ENCODE measurements around the gene TRIM25.

TRIM25 gene

DNA sequence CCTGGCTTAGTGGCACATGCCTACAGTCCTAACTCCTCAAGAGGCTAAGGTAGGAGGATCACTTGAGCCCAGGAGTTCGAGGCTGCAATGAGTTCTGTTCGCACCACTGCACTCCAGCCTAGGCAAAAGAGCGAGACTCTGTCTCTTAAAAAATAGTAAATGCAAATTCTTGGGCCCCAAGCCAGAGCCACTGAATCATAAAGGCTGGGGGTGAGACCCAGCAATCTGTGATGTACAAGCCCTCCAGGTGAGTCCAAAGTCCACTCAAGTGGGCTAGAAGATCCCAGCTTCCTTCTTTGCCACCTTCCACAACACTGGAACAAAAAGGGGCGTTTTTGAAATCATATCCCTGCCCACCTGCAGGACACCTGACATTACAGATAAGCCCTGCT lies 16.9 kb downstream of the TRIM25 start:
- no peak overlapping the region for H3K4me3 Mint-ChIP-seq
- DNase-seq (no peak), ATAC-seq (replicated peaks) (no peak)
- no peaks in the 10 kb centered on the region for H3K27me3 Mint-ChIP-seq
- peak overlapping the region in 1 of 2 donors; percentile 83 for H3K27ac Mint-ChIP-seq
- H3K36me3 Mint-ChIP-seq (ENCODE audit: insufficient read depth), result peaks cover 56% of the 10 kb centered on the region
- no peaks in the 10 kb centered on the region for H3K9me3 Mint-ChIP-seq
- peaks cover 0 to 19% of the 10 kb centered on the region in 2 donors for H3K4me1 Mint-ChIP-seq (ENCODE audit: low read depth in 2 of 2)

DNA sequence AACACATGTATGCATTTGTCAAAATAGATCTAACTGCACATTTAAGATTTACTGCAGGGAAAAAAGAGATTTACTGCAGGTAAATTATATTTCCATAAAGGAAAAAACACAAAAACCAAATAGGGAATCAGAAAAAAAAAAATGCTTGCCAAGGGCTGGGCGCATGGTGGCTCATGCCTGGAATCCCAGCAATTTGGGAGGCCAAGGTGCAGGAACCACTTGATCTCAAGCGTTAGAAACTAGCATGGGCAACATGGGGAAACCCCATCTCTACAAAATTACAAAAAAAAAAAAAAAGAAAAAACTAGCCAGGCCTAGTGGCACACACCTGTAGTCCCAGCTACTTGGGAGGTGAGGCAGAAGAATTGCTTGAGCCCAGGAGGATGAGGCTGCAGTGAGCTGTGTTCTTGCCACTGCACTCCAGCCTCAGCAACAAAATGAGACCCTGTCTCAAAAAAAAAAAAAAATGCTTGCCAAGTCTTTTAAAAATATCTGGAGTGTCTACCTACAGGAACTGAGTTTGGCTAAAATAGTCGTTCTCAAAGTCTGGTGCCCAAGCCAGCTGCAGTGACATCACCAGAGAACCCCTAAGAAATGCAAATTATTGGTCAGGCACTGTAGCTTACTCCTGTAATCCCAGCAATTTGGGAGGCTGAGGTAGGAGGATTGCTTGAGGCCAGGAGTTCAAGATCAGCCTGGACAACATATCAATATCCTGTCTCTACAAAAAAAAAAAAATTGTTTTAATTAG lies 17.5 kb downstream of the TRIM25 start:
- Mint-ChIP-seq H3K27ac (peak overlapping the region in 1 of 2 donors; percentile 83), H3K36me3 (ENCODE audit: insufficient read depth) (peaks cover 50% of the 10 kb centered on the region), H3K4me1 (ENCODE audit: low read depth in 2 of 2) (peaks cover 0 to 15% of the 10 kb centered on the region in 2 donors), H3K27me3 (no peaks in the 10 kb centered on the region), H3K9me3 (no peaks in the 10 kb centered on the region), H3K4me3 (no peak overlapping the region)
- no peak for ATAC-seq (replicated peaks)
- no peak for DNase-seq

DNA sequence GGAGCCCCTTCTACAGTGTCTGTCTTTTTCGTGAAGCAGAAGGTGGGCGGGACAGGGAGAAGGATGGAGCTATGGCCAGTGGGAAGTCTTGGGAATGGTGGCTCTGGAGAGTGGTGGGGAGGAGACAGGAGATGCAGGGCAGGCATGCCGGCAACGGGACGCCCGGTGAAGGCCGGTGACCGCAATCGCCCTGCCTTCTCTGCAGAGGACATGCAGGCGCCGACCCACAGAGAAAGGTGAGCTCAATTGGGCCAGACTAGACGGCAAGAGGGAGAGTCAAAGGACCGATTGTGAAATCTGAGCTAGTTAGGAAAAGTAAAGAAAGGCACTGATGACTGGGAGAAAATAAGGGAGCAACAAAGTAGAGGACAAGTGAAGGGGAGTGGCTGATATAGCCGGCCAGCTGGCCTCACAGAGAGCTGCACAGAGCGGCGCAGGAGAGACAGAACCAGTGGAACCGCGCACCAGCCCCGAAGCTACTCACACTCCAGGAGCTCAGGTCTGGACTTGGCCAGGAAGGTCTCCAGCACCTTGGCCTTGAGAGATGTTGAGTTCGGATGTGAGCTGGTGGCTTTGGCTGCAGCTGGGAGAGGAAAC lies 18.9 kb downstream of the TRIM25 start:
- H3K36me3 Mint-ChIP-seq (ENCODE audit: insufficient read depth), result peaks cover 46% of the 10 kb centered on the region
- peaks cover 0 to 10% of the 10 kb centered on the region in 2 donors for H3K4me1 Mint-ChIP-seq (ENCODE audit: low read depth in 2 of 2)
- ATAC-seq (replicated peaks) (no peak), DNase-seq (no peak)
- H3K27ac Mint-ChIP-seq, result peak overlapping the region in 1 of 2 donors; percentile 64
- H3K4me3 Mint-ChIP-seq, result no peak overlapping the region
- H3K27me3 Mint-ChIP-seq, result no peaks in the 10 kb centered on the region
- H3K9me3 Mint-ChIP-seq, result no peaks in the 10 kb centered on the region

DNA sequence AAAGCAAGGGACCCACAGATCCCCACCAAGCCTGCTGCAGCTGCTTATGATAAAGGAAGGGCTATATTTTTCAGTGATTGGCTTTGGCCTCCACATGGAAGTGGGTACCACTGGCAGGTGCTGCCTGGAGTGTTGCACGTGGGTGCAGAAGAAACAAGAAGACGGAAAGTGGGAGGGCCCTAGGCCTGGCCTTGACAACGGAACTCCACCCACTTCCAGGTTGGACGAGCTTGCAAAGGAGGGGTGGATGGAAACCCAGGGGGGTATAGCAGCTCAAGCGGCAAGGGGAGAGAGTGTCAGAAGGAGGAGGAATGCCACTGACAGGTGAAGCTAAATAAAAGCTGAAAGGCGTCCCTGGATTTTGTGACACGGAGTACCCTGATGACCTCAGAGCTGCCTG lies 20.3 kb downstream of the TRIM25 start:
- peaks cover 0 to 9% of the 10 kb centered on the region in 2 donors for H3K4me1 Mint-ChIP-seq (ENCODE audit: low read depth in 2 of 2)
- H3K4me3 Mint-ChIP-seq, result no peak overlapping the region
- H3K27me3 Mint-ChIP-seq, result no peaks in the 10 kb centered on the region
- no peak overlapping the region for H3K27ac Mint-ChIP-seq
- H3K36me3 Mint-ChIP-seq (ENCODE audit: insufficient read depth), result peaks cover 32% of the 10 kb centered on the region
- ATAC-seq (replicated peaks), result no peak
- H3K9me3 Mint-ChIP-seq, result no peaks in the 10 kb centered on the region
- DNase-seq, result no peak

DNA sequence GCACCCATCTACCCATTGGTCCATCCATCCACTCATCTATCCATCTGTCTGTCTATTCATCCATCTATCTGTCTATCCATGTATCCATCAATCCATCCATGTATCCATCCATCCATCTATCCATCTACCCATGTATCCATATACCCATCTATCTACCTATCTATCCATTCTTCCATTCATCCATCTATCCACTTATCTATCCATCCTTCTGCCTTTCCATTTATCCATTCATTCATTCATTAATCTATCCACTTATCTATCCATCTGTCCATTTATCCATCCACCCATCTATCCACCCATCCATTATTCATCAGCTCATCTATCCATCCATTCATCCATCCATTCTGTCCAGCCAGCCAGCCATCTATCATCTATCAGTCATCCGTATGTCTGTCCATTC lies 21.5 kb downstream of the TRIM25 start:
- DNase-seq (no peak), ATAC-seq (replicated peaks) (no peak)
- peaks cover 28% of the 10 kb centered on the region for H3K36me3 Mint-ChIP-seq (ENCODE audit: insufficient read depth)
- H3K27ac Mint-ChIP-seq, result no peak overlapping the region
- H3K4me1 Mint-ChIP-seq (ENCODE audit: low read depth in 2 of 2), result peaks cover 0 to 2% of the 10 kb centered on the region in 2 donors
- no peaks in the 10 kb centered on the region for H3K9me3 Mint-ChIP-seq
- H3K4me3 Mint-ChIP-seq, result no peak overlapping the region
- H3K27me3 Mint-ChIP-seq, result no peaks in the 10 kb centered on the region

DNA sequence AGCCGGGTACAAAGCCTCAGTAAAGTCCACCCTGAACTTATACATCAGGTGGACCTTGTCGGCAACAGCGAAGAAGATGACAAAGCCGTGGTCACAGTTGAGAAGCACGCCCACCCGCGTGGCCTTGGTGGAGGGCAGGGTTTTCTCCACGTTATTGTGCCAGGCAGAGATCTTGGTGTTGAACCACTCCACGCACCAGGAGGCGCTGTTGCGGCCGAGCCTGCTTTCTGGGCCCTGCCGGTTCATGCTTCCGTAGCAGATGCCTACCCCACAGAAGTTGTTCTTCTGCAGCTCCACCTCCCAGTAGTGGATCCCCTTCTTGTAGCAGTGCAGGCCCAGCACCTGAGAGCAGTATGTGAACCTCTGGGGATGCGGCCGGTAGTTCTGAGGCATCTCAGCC lies 22.1 kb downstream of the TRIM25 start:
- no peaks in the 10 kb centered on the region for H3K4me1 Mint-ChIP-seq (ENCODE audit: low read depth in 2 of 2)
- ATAC-seq (replicated peaks), result peak; percentile 51
- peak; percentile 40 to 44 (median 42) for DNase-seq
- H3K27me3 Mint-ChIP-seq, result no peaks in the 10 kb centered on the region
- H3K9me3 Mint-ChIP-seq, result no peaks in the 10 kb centered on the region
- H3K4me3 Mint-ChIP-seq, result no peak overlapping the region
- peaks cover 26% of the 10 kb centered on the region for H3K36me3 Mint-ChIP-seq (ENCODE audit: insufficient read depth)
- H3K27ac Mint-ChIP-seq, result no peak overlapping the region

DNA sequence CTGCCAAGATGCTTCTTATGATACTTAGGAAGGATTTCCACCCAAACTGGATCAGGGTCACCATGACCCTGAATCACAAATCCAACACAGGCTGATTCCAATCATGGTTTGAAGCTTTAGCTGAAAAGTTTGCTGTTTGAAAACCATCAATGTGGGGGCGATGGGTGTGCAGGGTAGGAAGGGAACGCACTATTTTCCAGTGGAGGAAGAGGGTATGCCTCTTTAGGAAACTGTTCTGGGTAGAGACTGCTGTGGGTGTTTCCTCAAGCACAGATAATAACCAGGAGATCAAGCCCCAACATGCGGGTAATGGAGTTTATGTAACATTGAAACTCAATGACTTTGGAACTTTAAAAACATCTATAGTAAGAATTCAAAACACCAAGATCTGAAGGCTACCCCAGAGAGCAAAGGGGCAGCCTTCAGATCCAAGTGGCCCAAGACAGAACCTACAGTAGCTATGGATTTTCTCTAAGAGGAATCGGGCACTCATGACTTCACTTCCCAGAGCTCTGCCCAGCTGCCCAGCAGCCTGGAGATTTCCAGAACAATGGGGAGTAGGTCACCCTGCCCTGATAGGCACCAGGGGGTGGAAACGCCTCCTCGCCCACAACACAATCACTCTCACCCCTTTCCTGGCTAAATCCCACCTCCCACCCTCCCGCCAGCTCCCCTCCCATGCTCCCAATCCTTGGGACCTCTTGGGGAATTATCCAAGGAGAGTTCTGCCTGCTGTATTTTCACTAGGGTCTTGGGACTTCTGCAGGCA lies 22.8 kb downstream of the TRIM25 start:
- no peak for DNase-seq
- H3K27ac Mint-ChIP-seq, result no peak overlapping the region
- peaks cover 23% of the 10 kb centered on the region for H3K36me3 Mint-ChIP-seq (ENCODE audit: insufficient read depth)
- no peaks in the 10 kb centered on the region for H3K27me3 Mint-ChIP-seq
- no peak for ATAC-seq (replicated peaks)
- no peaks in the 10 kb centered on the region for H3K9me3 Mint-ChIP-seq
- no peak overlapping the region for H3K4me3 Mint-ChIP-seq
- H3K4me1 Mint-ChIP-seq (ENCODE audit: low read depth in 2 of 2), result no peaks in the 10 kb centered on the region

DNA sequence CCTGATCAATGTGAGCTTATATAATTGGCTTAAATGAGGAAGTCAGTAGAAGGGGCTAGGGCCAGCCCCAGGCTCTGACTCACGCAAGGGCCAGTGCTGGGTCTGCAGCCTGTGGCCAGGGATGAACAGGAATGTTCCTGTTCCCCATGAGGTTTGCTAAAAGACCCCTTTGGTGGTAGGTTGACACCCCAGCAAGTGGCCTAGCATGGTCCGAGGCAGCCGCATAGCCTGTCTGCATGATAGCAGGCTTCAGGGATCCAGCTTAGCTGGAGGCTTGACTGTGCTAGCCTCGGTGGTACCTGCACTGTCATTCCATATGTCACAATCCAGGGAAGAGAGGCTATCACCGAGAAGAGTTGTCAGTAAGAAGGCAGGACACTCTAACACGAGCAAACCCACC lies 23.5 kb downstream of the TRIM25 start:
- no peak for DNase-seq
- H3K27me3 Mint-ChIP-seq, result no peaks in the 10 kb centered on the region
- H3K27ac Mint-ChIP-seq, result no peak overlapping the region
- peaks cover 24% of the 10 kb centered on the region for H3K36me3 Mint-ChIP-seq (ENCODE audit: insufficient read depth)
- ATAC-seq (replicated peaks), result no peak
- no peaks in the 10 kb centered on the region for H3K4me1 Mint-ChIP-seq (ENCODE audit: low read depth in 2 of 2)
- no peak overlapping the region for H3K4me3 Mint-ChIP-seq
- H3K9me3 Mint-ChIP-seq, result no peaks in the 10 kb centered on the region

DNA sequence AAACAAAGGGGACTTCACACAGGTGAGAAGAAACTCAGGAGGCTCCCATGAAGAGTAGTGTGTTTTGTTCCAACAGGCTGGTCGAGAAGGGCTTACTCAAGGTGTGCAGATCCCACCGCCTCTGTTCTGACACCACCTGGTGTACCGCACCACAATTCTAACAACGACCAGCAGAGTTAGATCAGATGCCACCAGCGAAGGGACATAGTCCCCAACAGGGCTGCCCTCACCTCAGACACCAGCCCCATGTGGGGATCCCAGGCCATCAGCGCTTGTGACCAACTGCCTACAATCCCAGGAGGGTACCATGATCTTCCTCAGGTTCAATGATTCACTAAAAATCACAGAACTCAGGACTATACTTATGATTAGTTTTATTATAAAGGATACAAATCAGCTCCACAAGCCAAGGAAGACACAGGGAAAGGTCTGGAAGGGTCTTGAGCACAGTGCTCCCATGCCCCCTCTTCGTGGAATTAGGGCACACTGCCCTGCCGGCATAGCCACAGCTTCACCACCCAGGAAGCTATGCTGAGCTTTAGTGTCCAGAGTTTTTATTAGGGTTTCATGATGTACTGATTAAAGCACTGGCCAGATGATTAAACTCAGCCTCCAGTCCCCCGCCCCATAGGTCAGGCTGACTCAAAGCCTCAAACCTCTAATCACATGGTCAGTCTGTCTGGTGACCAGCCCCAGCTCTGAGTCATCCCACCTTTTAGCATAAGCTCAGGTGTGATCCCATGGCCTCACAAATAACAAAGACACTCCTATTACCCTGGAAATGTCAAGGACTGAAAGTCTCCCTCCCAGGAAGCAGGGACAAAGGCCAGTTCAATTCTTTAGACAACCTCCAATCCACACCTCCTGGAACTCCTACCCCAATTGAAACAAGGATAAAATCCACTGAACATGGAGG lies 26.0 kb downstream of the TRIM25 start:
- no peaks in the 10 kb centered on the region for H3K27me3 Mint-ChIP-seq
- no peak overlapping the region for H3K4me3 Mint-ChIP-seq
- H3K4me1 Mint-ChIP-seq (ENCODE audit: low read depth in 2 of 2), result no peaks in the 10 kb centered on the region
- ATAC-seq (replicated peaks) (no peak), DNase-seq (no peak)
- H3K27ac Mint-ChIP-seq, result no peak overlapping the region
- H3K9me3 Mint-ChIP-seq, result no peaks in the 10 kb centered on the region
- peaks cover 12% of the 10 kb centered on the region for H3K36me3 Mint-ChIP-seq (ENCODE audit: insufficient read depth)

DNA sequence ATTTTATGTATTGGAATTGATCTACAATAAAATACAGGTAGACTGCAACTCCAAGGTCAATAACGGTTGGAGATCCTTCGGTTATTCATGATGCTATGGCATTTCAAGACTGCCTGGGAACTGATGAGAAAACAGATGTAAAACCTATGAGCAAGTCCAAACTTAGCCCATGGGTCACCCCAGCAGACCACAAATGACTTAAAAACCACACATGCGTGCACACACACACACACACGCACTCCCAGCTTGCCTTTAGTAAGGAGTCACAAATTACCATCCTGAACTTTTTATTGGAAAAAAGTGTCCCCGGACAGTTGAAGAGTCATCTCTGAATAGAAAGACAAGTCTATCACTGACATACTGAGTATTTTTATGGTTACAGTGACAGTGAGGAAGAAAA lies 26.7 kb downstream of the TRIM25 start:
- ATAC-seq (replicated peaks) (no peak), DNase-seq (no peak)
- Mint-ChIP-seq H3K9me3 (no peaks in the 10 kb centered on the region), H3K36me3 (ENCODE audit: insufficient read depth) (peaks cover 12% of the 10 kb centered on the region), H3K4me1 (ENCODE audit: low read depth in 2 of 2) (no peaks in the 10 kb centered on the region), H3K27ac (no peak overlapping the region), H3K27me3 (no peaks in the 10 kb centered on the region), H3K4me3 (no peak overlapping the region)

DNA sequence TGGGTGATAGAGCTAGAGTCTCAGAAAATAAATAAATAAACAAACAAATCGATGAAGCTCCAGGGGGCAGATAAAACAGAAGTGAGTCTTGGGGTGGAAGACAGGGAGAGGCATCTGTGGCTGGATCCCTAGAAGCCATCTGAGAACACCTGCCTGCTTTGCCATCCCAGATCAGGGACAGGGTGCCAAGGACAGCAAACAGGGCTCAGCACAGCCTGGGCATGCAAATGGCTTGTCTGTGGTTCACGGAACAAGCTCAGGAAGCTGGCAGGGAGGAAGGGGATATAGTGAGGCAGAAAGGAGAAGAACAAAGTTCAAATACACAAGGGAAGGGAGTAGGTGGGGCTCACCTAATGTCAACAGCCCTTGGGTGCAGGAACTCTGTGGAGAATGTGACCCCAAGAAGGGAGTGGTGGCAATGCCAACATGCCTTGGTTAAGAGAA lies 27.5 kb downstream of the TRIM25 start:
- no peak overlapping the region for H3K4me3 Mint-ChIP-seq
- peak overlapping the region; percentile 49 to 83 for H3K27ac Mint-ChIP-seq
- H3K27me3 Mint-ChIP-seq, result no peaks in the 10 kb centered on the region
- DNase-seq (no peak), ATAC-seq (replicated peaks) (no peak)
- no peaks in the 10 kb centered on the region for H3K9me3 Mint-ChIP-seq
- no peaks in the 10 kb centered on the region for H3K4me1 Mint-ChIP-seq (ENCODE audit: low read depth in 2 of 2)
- peaks cover 12% of the 10 kb centered on the region for H3K36me3 Mint-ChIP-seq (ENCODE audit: insufficient read depth)

DNA sequence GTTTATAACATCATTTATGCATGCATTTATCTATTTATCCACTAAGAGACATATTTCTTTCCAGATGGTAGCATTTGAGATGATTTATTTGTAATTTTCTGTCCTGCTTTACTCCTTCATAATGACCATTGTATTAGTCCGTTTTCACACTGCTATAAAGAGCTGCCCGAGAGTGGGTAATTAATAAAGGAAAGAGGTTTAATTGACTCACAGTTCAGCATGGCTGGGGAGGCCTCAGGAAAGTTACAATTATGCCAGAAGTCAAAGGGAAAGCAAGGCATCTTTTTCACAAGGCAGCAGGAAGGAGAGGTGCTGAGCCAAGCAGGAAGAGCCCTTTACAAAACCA lies 28.6 kb downstream of the TRIM25 start:
- no peak overlapping the region for H3K27ac Mint-ChIP-seq
- H3K36me3 Mint-ChIP-seq (ENCODE audit: insufficient read depth), result peaks cover 12% of the 10 kb centered on the region
- no peaks in the 10 kb centered on the region for H3K9me3 Mint-ChIP-seq
- H3K4me1 Mint-ChIP-seq (ENCODE audit: low read depth in 2 of 2), result no peaks in the 10 kb centered on the region
- DNase-seq (no peak), ATAC-seq (replicated peaks) (no peak)
- no peaks in the 10 kb centered on the region for H3K27me3 Mint-ChIP-seq
- no peak overlapping the region for H3K4me3 Mint-ChIP-seq
